C4-2B (cell line): ENCODE results near the gene SELENOF.
"Not testable (repeated sequence)": the region's sequence is repeated elsewhere in the genome, so short reads cannot be mapped to it uniquely, and the experiment has no call there.

Source experiments
- H3K27ac ChIP-seq: fragments of 450-650 bp; 2 replicates; pipeline ENCODE4 v1.5.1; 2017
- ZFX ChIP-seq: fragments of 450-650 bp; IDR thresholded peaks from 2 replicates; pipeline ENCODE4 v1.6.1; 2017
- TF ChIP-seq, protein P1 (sequence below): fragments of 450-650 bp; conservative IDR thresholded peaks from 2 replicates; pipeline ENCODE4 v1.5.1; 2017; ENCODE audit warnings: mild to moderate bottlenecking

The SELENOF gene

GRCh38 chr1:86826856-86827255 is 87.1 kb downstream of the SELENOF start:
- TF ChIP-seq, protein P1, sequence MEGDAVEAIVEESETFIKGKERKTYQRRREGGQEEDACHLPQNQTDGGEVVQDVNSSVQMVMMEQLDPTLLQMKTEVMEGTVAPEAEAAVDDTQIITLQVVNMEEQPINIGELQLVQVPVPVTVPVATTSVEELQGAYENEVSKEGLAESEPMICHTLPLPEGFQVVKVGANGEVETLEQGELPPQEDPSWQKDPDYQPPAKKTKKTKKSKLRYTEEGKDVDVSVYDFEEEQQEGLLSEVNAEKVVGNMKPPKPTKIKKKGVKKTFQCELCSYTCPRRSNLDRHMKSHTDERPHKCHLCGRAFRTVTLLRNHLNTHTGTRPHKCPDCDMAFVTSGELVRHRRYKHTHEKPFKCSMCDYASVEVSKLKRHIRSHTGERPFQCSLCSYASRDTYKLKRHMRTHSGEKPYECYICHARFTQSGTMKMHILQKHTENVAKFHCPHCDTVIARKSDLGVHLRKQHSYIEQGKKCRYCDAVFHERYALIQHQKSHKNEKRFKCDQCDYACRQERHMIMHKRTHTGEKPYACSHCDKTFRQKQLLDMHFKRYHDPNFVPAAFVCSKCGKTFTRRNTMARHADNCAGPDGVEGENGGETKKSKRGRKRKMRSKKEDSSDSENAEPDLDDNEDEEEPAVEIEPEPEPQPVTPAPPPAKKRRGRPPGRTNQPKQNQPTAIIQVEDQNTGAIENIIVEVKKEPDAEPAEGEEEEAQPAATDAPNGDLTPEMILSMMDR: no peak
- TF ChIP-seq ZFX: no peak
- no peak overlapping the region for H3K27ac ChIP-seq

DNA sequence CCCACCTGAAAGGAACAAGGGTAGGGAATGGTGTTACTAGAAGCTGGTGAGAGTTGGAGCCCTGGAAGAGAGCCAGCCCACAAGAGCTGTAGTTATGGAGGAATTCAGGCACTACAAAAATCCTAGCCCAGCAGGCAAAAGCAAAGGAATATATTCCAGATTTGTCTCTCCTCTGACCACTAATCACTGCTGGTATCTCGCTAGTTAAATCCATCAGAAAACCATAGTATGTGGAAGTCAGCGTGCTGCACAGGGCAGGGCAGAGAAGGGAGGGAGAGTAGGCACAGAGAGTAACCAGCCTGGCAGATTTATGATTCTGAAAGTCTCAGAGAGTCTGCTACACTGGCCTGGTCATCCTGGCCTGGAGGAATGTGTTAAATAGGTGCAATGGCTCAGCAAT is 88.6 kb downstream of the SELENOF start:
- H3K27ac ChIP-seq: no peak overlapping the region
- TF ChIP-seq, protein P1: no peak
- TF ChIP-seq ZFX: no peak

DNA sequence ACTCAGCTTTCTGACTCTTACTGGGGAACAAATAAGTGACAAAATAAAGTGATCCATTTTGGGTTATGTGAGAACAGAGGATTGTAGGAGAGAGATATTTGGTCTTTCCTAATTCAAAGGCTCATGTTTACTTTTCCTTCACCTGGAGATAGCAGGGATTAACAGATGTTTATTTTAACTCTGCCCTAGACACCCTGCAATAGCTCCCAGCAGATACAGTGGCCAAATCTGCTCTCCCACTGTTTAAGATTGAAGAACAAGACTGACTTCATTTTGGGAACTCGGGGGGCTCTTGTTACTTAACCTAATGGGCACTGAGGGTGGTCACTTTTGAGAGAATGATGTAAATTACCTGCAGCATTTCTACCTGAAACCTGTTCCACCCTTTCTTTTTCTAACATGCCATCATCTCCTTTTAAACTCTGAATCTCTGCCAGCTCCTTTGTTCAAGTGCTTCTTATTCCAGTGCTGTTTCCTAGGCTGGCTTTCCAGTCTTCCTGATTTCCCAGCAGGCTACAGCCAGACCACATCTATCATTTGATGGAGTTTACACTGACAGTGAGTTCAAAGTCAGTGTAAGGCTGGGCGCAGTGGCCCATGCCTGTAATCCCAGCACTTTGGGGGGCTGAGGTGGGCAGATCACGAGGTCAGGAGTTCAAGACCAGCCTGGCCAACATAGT is 90.0 kb downstream of the SELENOF start:
- H3K27ac ChIP-seq: no peak overlapping the region
- TF ChIP-seq, protein P1: no peak
- TF ChIP-seq ZFX: no peak

GRCh38 chr1:86823386-86823785 is 90.5 kb downstream of the SELENOF start:
- no peak for TF ChIP-seq ZFX
- TF ChIP-seq, protein P1: no peak
- no peak overlapping the region for H3K27ac ChIP-seq

GRCh38 chr1:86822459-86822858 is 91.5 kb downstream of the SELENOF start:
- TF ChIP-seq ZFX: no peak
- TF ChIP-seq, protein P1: no peak
- H3K27ac ChIP-seq: no peak overlapping the region

DNA sequence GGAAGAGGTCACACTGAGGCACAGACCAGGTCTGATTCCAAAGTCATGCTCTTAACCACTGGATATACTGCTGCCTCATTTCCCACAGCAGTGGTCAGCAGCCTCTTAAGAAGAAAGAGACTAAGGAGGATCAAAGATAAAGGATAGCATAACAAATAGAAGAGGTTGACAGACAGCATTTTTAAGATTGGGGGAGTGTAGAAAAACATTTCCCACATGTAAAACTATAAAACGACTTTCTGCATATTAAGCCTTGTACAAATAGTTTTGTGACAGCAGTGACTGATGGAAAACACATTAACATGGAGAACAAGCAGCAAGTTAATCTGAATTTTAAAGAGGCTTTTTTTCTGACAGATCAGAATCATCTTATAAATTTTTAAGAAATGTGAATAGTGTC is 92.0 kb downstream of the SELENOF start:
- TF ChIP-seq, protein P1: no peak
- TF ChIP-seq ZFX: no peak
- H3K27ac ChIP-seq: no peak overlapping the region

GRCh38 chr1:86819970-86820369 is 94.0 kb downstream of the SELENOF start:
- H3K27ac ChIP-seq: not testable (repeated sequence)

GRCh38 chr1:86817246-86817826 is 96.6 kb downstream of the SELENOF start:
- not testable (repeated sequence) for H3K27ac ChIP-seq

GRCh38 chr1:86814118-86814517 is 99.8 kb downstream of the SELENOF start:
- not testable (repeated sequence) for H3K27ac ChIP-seq
